Muscle layer of duodenum (tissue), 2 donors: ENCODE results near the gene CISTR.

ENCODE experiments used
- H3K27ac ChIP-seq: one replicate; pipeline ENCODE4 v1.7.0; 2013; ENCODE audit warnings: mild to moderate bottlenecking, low read length
- H3K27me3 ChIP-seq: one replicate; pipeline ENCODE4 v1.7.0; 2013; ENCODE audit warnings: low read depth, mild to moderate bottlenecking, control low read depth, low read length
- H3K36me3 ChIP-seq, 2 donors: one replicate each; pipeline ENCODE4 v1.7.0; 2013; ENCODE audit warnings: low read length in 2 of 2, control low read depth in 1 of 2, mild to moderate bottlenecking in 1 of 2; ENCODE audit not compliant: insufficient read depth in 2 of 2, control insufficient read depth in 1 of 2
- H3K4me1 ChIP-seq, 2 donors: one replicate each; pipeline ENCODE4 v1.7.0; 2013; ENCODE audit warnings: low read length in 2 of 2, mild to moderate bottlenecking in 2 of 2, control low read depth in 1 of 2, moderate library complexity in 1 of 2; ENCODE audit not compliant: insufficient read depth in 2 of 2, control insufficient read depth in 1 of 2
- H3K4me3 ChIP-seq, 2 donors: one replicate each; pipeline ENCODE4 v1.7.0; 2013; ENCODE audit warnings: low read length in 2 of 2, low read depth in 1 of 2, mild to moderate bottlenecking in 1 of 2
- H3K9me3 ChIP-seq, 2 donors: one replicate each; pipeline ENCODE4 v1.7.0; 2013; ENCODE audit warnings: low read length in 2 of 2, control low read depth in 1 of 2, mild to moderate bottlenecking in 1 of 2; ENCODE audit not compliant: control insufficient read depth in 1 of 2
- donor health status: healthy.

The CISTR gene

DNA sequence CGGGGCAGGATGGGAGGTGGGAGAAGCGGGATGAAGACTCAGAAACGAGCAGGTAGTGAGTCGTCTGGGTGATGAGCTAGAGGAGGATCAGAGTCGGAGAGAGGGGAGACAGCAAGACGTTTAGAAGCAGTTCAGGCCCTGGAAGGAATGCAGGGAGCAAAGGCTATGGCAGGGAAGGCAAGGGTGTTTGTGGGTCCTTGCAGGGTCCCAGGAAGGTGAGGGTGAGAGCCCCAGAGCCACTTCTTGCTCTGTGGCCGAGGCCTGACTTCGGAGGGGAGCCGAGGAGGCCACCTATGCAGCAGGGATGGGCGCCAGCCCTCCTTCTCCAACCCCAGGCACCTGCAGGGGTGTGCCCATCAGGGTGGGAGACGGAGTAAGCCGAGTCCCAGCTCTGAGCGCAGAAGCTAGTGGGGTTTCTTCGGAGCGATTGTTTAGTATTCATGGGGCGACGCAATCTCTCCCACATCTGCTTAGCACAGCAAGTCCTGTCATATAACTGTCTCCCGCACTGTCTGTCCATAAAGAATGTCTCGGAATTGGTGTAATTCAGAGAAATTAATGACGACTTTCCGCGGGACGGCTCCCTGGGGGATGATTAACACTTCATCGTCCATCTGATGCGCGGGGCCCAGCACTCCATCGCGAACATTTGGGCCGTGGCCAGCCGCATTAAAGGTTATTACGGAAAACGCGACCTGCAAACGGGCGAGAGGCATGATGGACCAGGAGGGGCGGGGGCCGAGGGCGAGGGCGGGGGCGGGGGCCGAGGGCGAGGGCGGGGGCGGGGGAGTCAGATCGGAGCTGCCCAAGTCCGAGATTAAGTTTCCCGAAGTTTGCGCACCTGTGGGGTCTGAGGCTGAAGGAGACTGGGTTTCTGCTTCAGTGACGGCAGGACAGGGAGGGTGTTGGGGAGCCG, 12.3 kb downstream of the CISTR start:
- no peaks in the 10 kb centered on the region for H3K9me3 ChIP-seq
- H3K4me1 ChIP-seq, result peaks cover 3 to 21% of the 10 kb centered on the region in 2 donors
- H3K27me3 ChIP-seq, result peaks cover 54% of the 10 kb centered on the region
- no peaks in the 10 kb centered on the region for H3K36me3 ChIP-seq
- peak overlapping the region in 1 of 2 donors; percentile 36 for H3K4me3 ChIP-seq
- no peak overlapping the region for H3K27ac ChIP-seq

- no peaks in the 10 kb centered on the region for H3K36me3 ChIP-seq
- H3K4me3 ChIP-seq, result no peak overlapping the region
- no peaks in the 10 kb centered on the region for H3K9me3 ChIP-seq
- peaks cover 3 to 21% of the 10 kb centered on the region in 2 donors for H3K4me1 ChIP-seq
- peaks cover 54% of the 10 kb centered on the region for H3K27me3 ChIP-seq
- H3K27ac ChIP-seq, result no peak overlapping the region
Observed at GRCh38 chr12:53738406-53739213, 13.2 kb downstream of the CISTR start.

GRCh38 chr12:53737951-53738405, 13.8 kb downstream of the CISTR start:
- Histone ChIP-seq H3K4me1 (peaks cover 3 to 21% of the 10 kb centered on the region in 2 donors), H3K27ac (no peak overlapping the region), H3K36me3 (no peaks in the 10 kb centered on the region), H3K27me3 (peaks cover 50% of the 10 kb centered on the region), H3K9me3 (no peaks in the 10 kb centered on the region), H3K4me3 (no peak overlapping the region)

GRCh38 chr12:53737093-53737808, 14.5 kb downstream of the CISTR start:
- no peaks in the 10 kb centered on the region for H3K36me3 ChIP-seq
- H3K4me3 ChIP-seq, result no peak overlapping the region
- peaks cover 3 to 21% of the 10 kb centered on the region in 2 donors for H3K4me1 ChIP-seq
- no peaks in the 10 kb centered on the region for H3K9me3 ChIP-seq
- peaks cover 44% of the 10 kb centered on the region for H3K27me3 ChIP-seq
- no peak overlapping the region for H3K27ac ChIP-seq

GRCh38 chr12:53736592-53736991, 15.2 kb downstream of the CISTR start:
- Histone ChIP-seq H3K36me3 (no peaks in the 10 kb centered on the region), H3K27ac (no peak overlapping the region), H3K9me3 (no peaks in the 10 kb centered on the region), H3K4me3 (no peak overlapping the region), H3K27me3 (peaks cover 44% of the 10 kb centered on the region), H3K4me1 (peaks cover 3 to 21% of the 10 kb centered on the region in 2 donors)

DNA sequence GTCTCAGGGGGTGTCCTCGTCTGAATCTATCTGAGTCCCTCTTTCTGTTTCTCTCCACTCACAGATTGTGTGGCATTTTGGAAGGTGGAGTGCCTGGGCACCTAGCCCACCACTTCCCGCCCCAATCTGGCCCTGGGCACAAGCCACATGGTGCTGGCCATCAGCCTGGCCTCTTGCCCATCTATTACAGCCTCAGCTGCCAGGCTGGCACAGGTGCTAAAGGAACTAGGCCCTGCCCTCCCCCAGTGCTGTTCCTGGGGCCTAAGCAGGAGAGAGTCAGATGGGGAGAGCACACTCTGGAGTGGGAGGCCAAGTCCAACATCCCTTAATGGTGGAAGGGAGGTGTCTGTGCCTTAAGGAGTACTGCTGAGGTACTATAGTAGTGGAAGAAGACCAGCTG, 16.2 kb downstream of the CISTR start:
- Histone ChIP-seq H3K36me3 (no peaks in the 10 kb centered on the region), H3K4me1 (peaks cover 3 to 21% of the 10 kb centered on the region in 2 donors), H3K4me3 (no peak overlapping the region), H3K9me3 (no peaks in the 10 kb centered on the region), H3K27ac (no peak overlapping the region), H3K27me3 (peaks cover 40% of the 10 kb centered on the region)

GRCh38 chr12:53734425-53734824, 17.4 kb downstream of the CISTR start:
- H3K9me3 ChIP-seq, result no peaks in the 10 kb centered on the region
- no peak overlapping the region for H3K4me3 ChIP-seq
- H3K36me3 ChIP-seq, result no peaks in the 10 kb centered on the region
- H3K4me1 ChIP-seq, result peaks cover 0 to 13% of the 10 kb centered on the region in 2 donors
- no peak overlapping the region for H3K27ac ChIP-seq
- H3K27me3 ChIP-seq, result peaks cover 31% of the 10 kb centered on the region

DNA sequence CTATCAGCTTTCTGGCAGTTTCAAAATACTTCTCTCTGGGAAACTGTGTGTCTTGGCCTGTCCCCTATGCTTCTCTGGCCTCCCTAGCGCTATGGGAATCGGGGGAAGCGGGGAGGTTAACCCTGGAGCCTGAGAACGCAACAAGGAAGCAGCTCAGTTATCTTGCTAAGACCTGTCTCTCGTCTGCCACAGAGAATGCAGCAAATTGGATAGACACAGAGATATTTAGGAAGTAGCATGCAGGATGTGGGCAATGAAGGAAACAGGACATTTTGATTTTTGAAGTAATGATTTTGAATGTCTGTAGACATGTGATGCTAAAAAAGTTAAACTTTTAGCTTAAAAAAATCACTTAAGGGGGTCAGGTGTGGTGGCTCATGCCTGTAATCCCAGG, 18.0 kb downstream of the CISTR start:
- Histone ChIP-seq H3K36me3 (no peaks in the 10 kb centered on the region), H3K27me3 (peaks cover 25% of the 10 kb centered on the region), H3K9me3 (no peaks in the 10 kb centered on the region), H3K4me1 (peaks cover 0 to 7% of the 10 kb centered on the region in 2 donors), H3K27ac (no peak overlapping the region), H3K4me3 (no peak overlapping the region)

DNA sequence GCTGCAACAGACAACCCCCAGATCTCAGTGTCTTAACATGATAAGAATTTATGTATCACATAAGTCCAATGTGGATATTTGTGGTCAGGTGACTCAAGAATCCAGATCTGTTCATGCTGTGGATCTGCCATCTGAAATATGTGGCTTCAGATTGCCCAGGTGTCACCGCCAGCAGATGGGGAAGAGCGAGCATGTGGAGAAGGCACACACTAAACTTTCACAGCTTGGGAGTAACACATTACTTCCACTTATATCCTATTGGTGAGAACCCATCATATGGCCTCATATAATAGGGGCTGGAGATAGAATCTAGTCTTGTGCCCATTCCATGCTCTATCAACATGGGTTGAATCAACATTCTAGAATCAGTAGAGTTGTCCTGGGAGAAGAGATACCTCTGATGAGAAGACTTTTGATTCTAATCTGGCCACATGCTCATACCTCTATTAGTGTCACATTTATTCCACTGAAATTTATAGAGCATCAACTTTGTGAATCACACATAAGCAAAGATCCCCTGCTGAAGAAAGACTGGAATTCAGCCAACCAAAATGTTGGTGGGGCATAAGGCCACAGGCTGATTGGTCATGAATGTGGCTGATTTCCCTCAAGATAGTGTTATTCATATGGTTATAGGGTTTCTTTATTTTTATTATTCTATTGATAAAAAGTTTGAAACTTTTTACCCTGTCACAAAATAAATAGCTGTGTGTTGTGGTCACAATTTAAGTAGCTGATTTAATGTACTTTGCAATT, 18.6 kb downstream of the CISTR start:
- Histone ChIP-seq H3K27me3 (peaks cover 19% of the 10 kb centered on the region), H3K36me3 (no peaks in the 10 kb centered on the region), H3K4me3 (no peak overlapping the region), H3K4me1 (peaks cover 0 to under 1% of the 10 kb centered on the region in 2 donors), H3K9me3 (no peaks in the 10 kb centered on the region), H3K27ac (no peak overlapping the region)

GRCh38 chr12:53729644-53730043, 22.1 kb downstream of the CISTR start:
- Histone ChIP-seq H3K27me3 (no peaks in the 10 kb centered on the region), H3K27ac (no peak overlapping the region), H3K9me3 (no peaks in the 10 kb centered on the region), H3K36me3 (peaks cover 2 to 3% of the 10 kb centered on the region in 2 donors), H3K4me3 (no peak overlapping the region), H3K4me1 (peaks cover 12 to 20% of the 10 kb centered on the region in 2 donors)
